Right lobe of liver (tissue), 4 donors: ENCODE measurements around the gene TNFRSF9.

ENCODE experiments used
- CTCF ChIP-seq, 4 donors: fragments of 200-600 bp in 3 of 4; fragments of 450-650 bp in 1 of 4; IDR thresholded peaks; one replicate each; pipeline versions ENCODE4 v1.5.1 to v1.8.0; 2016 to 2022; ENCODE audit warnings: antibody characterized with exemption in 4 of 4, mild to moderate bottlenecking in 2 of 4
- POLR2A ChIP-seq: fragments of 450-650 bp; IDR thresholded peaks from one replicate; pipeline ENCODE4 v1.6.1; 2017; ENCODE audit warnings: antibody characterized with exemption, mild to moderate bottlenecking
- donor health status: DM: no; HTN: no; CAD: no.
- donor health status: DM: no; HTN: no; CAD: no.
- donor health status: DM: no; HTN: yes; CAD: no.

GRCh38 chr1:7960165-7960564 lies 19.5 kb upstream of the TNFRSF9 start:
- TF ChIP-seq CTCF (IDR thresholded peaks at IDR 0.05) (no peak), POLR2A (no peak)
